Left ventricle myocardium superior (tissue), 1 donor: ENCODE measurements around the gene TOMM40. TPM values are rescaled to one million over a fixed set of nuclear protein-coding genes. Genes with fewer than 3 reads are reported as not detected.
"Not testable (repeated sequence)": the region's sequence is repeated elsewhere in the genome, so short reads cannot be mapped to it uniquely, and the experiment has no call there.

Source experiments
- ATAC-seq: fragments of 200-7000 bp; cut with Tn5 transposase; one replicate; pipeline ENCODE4 v1.9.1; 2020; ENCODE audit warnings: mild to moderate bottlenecking, moderate library complexity
- DNase-seq: peaks from one replicate; pipeline ENCODE4 v3.0.0-alpha.2; 2020
- intact Hi-C: fragments of 100-400 bp; cut with micrococcal nuclease; formaldehyde crosslinking; loops from one replicate; pipeline ENCODE4 v1.11.0; 2022
- total RNA-seq: library from RNA; stranded (reverse); fragmentation: NEBNext Ultra II Directional; extraction: Animal tissue kit (Norgen Biotek cat#: 25700); gene quantifications from one replicate; pipeline ENCODE4 v1.2.1, GENCODE V29; 2021
- donor health status: DM: no; HTN: yes; CAD: no; lungs with severe emphysema.

The TOMM40 gene
- total RNA-seq, 1 donor from 2014 or later: 49.8 TPM

DNA sequence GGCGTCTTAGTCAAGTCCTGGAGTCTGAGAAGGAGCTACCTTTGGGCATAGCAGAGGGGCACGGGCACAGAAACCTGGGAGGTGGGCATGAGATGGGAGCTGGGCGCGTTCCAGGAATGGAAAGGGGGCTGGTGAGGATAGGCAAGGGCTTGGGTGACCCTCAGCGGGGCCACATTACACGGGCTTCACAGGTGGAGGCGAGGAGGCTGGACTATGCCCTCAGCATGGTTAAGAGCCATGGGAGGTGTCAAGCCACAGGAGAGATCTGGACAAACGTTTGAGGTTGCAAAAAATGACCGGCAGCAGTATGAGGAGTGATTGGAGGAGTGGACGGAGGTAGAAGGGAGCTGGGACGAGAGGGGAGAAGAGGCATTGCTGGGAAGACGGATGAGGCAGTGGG is 23.5 kb upstream of the TOMM40 start:
- ATAC-seq: no peak
- DNase-seq: no peak
- intact Hi-C loops: no loop called here

- DNase-seq (no peak), ATAC-seq (peak; percentile 41)
- intact Hi-C loops: no loop called here
Observed at GRCh38 chr19:44869733-44870470, 21.2 kb upstream of the TOMM40 start.

DNA sequence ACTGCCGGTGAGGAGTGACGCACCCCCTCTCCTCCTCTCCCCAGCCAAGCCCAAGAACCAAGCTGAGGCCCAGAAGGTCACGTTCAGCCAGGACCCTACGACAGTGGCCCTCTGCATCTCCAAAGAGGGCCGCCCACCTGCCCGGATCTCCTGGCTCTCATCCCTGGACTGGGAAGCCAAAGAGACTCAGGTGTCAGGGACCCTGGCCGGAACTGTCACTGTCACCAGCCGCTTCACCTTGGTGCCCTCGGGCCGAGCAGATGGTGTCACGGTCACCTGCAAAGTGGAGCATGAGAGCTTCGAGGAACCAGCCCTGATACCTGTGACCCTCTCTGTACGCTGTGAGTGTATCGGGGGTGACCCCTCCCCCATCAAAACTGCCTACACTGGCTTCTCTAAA is 19.2 kb upstream of the TOMM40 start:
- intact Hi-C loops: no loop called here
- no peak for ATAC-seq

DNA sequence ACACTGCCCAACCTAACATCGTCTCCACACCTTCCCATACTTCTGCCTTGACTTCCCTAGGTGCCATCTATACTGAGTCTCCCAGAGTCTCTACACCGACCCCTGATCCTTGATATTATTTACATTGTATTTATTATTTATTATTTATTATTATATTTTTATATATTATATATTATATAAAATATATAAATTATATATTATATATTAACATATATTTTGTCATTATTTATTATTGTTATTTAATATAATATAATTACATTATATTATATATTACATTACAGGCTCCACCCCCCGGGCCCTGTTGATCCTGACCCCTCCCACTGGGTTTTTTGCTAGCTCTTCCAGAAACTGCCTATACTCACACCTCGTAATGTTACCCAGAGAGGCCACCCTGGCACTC is 18.4 kb upstream of the TOMM40 start:
- no peak for ATAC-seq
- no peak for DNase-seq
- intact Hi-C loops: no loop called here

More for the DNA sequence above, 19.2 kb upstream of the TOMM40 start:
- no peak for DNase-seq

- ATAC-seq: no peak
- intact Hi-C loops: no loop called here
- DNase-seq: no peak
Observed at GRCh38 chr19:44874317-44874716, 16.7 kb upstream of the TOMM40 start.

GRCh38 chr19:44875666-44876451 is 15.2 kb upstream of the TOMM40 start:
- DNase-seq: no peak

DNA sequence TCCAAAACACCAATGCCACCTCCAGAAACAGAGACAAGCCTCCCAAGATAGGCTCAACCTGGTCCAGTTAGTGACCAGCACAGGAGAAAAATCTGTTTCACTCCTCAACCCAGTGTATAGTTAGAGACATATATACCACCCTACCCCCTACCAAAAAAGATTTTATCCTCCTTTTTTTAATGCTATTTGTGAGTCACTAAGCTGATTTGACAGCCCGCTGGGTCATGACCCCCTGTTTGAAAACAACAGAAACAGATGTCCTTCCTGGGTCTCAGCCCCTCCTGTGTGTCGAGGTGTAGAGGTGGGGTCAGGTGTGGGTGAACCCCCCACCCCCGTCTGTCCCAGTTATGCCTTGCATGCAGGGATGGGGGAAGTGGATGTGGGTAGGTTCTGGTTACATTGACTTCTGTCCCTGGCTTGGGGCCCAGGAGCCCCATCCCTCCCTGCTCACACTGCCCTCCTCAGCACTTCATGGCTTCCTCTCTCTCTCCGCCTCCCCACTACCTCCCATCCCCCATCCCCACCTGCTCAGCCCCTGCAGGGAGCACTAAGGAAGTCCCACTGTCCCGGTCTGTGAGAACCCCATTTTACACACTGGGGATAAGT is 14.0 kb upstream of the TOMM40 start:
- ATAC-seq: peak; percentile 16
- no peak for DNase-seq
- intact Hi-C loops: no loop called here

More at GRCh38 chr19:44875666-44876451, 15.2 kb upstream of the TOMM40 start:
- intact Hi-C loops: no loop called here
- peak; percentile 14 for ATAC-seq

DNA sequence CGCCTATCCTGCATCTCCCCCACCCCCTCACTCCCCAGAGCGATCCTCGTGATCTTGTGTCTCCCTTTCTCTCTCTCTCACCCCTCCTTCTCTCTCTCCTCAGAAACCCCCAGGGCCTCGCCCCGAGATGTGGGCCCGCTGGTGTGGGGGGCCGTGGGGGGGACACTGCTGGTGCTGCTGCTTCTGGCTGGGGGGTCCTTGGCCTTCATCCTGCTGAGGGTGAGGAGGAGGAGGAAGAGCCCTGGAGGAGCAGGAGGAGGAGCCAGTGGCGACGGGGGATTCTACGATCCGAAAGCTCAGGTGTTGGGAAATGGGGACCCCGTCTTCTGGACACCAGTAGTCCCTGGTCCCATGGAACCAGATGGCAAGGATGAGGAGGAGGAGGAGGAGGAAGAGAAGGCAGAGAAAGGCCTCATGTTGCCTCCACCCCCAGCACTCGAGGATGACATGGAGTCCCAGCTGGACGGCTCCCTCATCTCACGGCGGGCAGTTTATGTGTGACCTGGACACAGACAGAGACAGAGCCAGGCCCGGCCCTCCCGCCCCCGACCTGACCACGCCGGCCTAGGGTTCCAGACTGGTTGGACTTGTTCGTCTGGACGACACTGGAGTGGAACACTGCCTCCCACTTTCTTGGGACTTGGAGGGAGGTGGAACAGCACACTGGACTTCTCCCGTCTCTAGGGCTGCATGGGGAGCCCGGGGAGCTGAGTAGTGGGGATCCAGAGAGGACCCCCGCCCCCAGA is 12.8 kb upstream of the TOMM40 start:
- no peak for DNase-seq
- intact Hi-C loops: no loop called here
- ATAC-seq: no peak

DNA sequence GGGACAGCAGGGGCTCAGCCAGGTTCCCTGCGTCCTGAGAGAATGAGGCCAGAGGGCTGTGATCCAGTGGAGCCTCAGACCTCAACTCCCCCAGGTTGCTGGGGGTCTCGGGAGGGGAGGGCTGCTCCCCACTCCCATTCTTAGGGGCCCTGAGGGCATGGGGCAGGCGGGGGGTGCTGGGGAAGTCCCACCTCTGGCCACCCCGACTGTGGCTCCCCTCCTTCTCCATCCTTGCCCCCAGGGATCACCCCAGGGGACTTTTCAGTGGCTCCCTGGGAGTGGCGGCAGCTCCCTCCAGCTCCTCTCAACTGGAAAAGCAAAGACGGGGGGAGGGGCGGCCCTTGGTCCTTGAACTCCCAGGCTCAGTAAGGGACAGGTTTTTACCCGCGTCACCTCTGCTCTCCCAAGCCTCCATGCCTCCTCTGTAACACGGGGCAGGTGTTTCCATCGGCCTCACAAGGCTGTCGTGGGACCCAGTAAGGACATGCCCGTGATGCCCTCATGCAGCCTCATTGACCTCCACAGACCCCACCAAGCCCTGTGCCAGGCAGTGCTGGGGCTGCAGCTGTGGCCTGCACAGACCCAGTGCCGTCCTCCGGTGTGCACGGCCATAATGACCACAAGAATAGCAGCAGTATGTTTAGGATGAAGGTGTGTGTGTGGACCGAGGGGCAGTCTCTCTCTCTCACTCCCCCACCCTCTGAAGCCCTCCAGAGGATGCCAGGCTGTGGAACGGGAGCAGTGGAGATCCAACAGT is 11.6 kb upstream of the TOMM40 start:
- no peak for DNase-seq
- intact Hi-C loops: no loop called here
- ATAC-seq: no peak

GRCh38 chr19:44882063-44882462 is 9.0 kb upstream of the TOMM40 start:
- ATAC-seq: no peak
- DNase-seq: no peak
- intact Hi-C loops: no loop called here

DNA sequence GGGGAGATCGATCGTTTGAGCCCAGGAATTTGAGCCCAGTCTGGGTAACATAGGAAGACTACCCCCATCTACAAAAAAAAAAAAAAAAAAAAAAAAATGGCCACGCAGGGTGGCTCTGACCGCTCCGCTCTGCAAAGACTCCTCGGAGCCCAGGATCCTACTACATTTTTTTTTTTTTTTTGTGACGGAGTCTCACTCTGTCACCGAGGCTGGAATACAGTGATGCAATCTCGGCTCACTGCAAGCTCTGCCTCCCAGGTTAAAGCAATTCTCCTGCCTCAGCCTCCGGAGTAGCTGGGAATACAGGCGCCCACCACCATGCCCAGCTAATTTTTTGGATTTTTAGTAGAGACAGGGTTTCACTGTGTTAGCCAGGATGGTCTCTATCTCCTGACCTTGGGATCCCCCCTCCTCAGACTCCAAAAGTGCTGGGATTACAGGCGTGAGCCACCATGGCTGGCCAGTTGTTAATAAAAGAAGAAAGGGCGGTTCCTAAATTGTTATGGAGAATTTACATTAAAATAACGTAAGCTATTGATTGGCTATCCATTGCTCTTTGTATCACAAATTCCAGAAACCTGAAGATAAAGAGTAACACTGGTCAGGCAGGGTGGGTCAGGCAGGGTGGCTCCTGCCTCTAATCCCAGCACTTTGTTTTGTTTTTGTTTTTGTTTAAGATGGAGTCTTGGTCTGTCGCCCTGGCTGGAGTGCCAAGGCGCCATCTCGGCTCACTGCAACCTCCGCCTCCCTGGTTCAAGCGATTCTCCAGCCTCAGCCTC is 8.2 kb upstream of the TOMM40 start:
- DNase-seq, ATAC-seq, intact Hi-C loops: not testable (repeated sequence)

DNA sequence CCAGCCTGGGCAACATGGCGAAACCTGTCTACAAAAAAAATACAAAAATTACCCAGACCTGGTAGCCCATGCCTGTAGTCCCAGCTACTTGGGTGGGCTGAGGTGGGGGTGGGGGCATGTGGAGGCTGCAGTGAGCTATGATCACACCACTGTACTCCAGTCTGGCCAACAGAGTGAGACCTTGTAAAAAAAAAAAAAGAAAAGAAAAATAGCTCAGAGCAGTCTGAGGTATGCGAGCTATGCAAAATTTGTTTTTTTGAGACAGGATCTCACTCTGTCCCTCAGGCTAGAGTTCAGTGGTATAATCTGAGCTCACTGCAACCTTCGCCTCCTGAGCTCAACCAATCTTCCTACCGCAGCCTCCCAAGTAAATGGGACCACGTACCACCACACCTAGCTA is 7.1 kb upstream of the TOMM40 start:
- intact Hi-C loops: no loop called here
- ATAC-seq (no peak), DNase-seq (no peak)

DNA sequence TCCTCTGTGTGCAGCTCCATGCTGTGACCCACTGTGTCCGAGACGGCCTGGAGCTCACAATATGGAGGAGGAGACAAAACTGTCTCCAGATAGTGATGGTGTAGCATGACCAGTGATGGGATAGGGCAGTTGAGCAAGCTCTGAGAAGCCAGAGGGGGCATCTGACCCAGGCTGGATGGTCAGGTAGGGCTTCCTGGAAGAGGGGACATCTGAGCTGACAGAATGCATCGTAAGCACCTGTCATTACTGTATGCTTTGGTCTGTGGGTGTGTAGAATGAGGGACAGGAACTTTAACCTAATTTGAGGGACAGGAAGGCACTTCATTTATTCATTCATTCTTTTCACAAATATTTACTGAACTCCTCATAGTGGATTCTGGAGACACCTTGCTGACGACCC is 6.5 kb upstream of the TOMM40 start:
- ATAC-seq (no peak), DNase-seq (no peak)
- intact Hi-C loops: no loop called here

- intact Hi-C loops: no loop called here
- ATAC-seq (no peak), DNase-seq (no peak)
Observed at GRCh38 chr19:44886141-44886540, 4.9 kb upstream of the TOMM40 start.

DNA sequence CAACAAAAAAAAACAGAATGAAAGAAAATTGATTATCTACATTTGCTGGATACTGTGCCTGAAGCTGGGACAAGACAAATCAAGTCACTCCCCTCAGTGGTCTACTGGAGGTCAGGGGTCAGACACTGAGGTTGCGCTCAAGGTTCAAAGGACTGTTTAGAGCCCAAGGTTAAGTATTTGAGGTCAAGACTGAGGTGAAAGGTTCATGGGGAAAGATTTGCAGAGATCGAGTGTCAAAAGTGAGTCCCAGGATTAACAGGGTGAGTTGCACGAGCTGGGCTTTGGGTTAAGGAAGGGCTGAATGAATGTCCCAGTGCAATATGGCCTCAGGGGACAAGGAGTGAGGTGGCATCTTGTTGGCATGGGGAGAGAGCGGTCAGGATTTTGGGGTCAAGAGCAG is 3.4 kb upstream of the TOMM40 start:
- DNase-seq: no peak
- no peak for ATAC-seq
- intact Hi-C loops: no loop called here

- ATAC-seq, DNase-seq, intact Hi-C loops: not testable (repeated sequence)
Observed at GRCh38 chr19:44888335-44888734, 2.7 kb upstream of the TOMM40 start.

DNA sequence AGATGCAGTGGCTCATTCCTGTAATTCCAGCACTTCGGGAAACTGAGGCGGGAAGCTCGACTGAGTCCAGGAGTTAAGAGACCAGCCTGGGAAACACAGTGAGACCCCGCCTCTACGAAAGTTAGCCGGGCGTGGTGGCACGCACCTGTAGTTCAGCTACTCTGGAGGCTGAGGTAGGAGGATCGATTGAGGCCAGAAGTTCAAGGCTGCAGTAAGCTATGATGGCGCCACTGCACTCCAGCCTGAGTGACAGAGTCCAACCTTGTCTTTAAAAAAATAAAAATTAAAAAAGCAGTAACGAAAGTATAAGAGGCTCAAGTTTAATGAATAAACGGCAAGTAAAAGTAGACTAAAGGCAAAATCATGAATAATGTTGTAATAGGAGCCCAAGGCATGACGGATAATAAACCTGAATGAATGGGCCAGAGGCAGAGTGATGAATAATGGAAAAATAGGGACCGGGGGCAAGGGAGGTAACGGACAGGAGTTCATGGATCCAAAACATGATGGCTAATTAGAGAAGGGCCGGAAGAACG is 1.2 kb upstream of the TOMM40 start:
- intact Hi-C loops: no loop called here
- ATAC-seq (no peak), DNase-seq (no peak)
